ENCODE data around the gene PRKACB.
"Not testable (repeated sequence)": the region's sequence is repeated elsewhere in the genome, so short reads cannot be mapped to it uniquely, and the experiment has no call there.

PRKACB gene

GRCh38 chr1:84283381-84283780, 139.3 kb downstream of the PRKACB start:
- Mint-ChIP-seq H3K27me3 (ENCODE audit: low read depth) (peaks cover 14% of the 10 kb centered on the region), H3K9me3 (peaks cover 20% of the 10 kb centered on the region), H3K36me3 (ENCODE audit: low read depth) (peaks cover 4% of the 10 kb centered on the region), H3K4me3 (no peak overlapping the region), H3K4me1 (ENCODE audit: low read depth) (no peaks in the 10 kb centered on the region), H3K27ac (no peak overlapping the region)

GRCh38 chr1:84286071-84286470, 142.0 kb downstream of the PRKACB start:
- Mint-ChIP-seq H3K4me1 (ENCODE audit: low read depth) (no peaks in the 10 kb centered on the region), H3K4me3 (no peak overlapping the region), H3K27me3 (ENCODE audit: low read depth) (peaks cover 10% of the 10 kb centered on the region), H3K9me3 (peaks cover 27% of the 10 kb centered on the region), H3K36me3 (ENCODE audit: low read depth) (peaks cover 4% of the 10 kb centered on the region), H3K27ac (no peak overlapping the region)

DNA sequence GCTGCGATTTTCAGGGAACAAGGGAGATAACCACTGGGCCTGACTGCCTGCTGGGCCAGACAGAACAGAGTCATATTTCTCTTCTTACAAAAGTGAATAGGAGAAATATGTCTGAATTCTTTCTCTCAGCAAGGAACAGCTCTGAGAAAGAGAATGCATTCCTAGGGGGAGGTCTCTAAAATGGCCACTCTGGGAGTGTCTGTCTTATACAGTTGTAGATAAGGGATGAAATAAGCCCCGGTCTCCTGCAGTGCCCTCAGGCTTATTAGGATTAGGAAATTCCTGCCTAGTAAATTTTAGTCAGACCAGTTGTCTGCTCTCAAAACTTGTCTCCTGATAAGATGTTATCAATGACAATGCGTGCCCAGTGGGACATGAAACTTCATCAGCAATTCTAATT, 143.3 kb downstream of the PRKACB start:
- peaks cover 14% of the 10 kb centered on the region for H3K27me3 Mint-ChIP-seq (ENCODE audit: low read depth)
- H3K4me3 Mint-ChIP-seq; H3K36me3 Mint-ChIP-seq (ENCODE audit: low read depth); H3K27ac Mint-ChIP-seq; H3K4me1 Mint-ChIP-seq (ENCODE audit: low read depth): not testable (repeated sequence)
- H3K9me3 Mint-ChIP-seq, result peaks cover 27% of the 10 kb centered on the region

Data from T-helper 1 cell treated with Interleukin-12 subunit alpha and Interleukin-12 subunit beta and Interleukin-4 antibody, amounts not matched to agents 30 μg/mL and 1 μg/mL, for 36 hours (primary cell).